Measurements from ENCODE around the gene SEC24D.

The SEC24D gene

DNA sequence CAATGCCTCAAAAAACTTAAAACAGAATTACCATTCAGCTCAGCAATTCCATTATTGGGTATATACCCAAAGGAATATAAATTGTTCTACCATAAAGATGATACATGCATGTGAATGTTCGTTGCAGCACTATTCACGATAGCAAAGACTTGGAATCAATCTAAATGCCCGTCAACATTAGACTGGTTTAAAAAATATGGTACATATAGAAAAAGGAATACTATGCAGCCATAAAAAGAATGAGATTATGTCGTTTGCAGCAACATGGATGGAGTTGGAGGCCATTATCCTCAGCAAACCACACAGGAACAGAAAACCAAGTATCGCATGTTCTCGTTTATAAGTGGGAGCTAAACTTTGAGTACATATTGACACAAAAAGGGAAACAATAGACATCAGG, 41.9 kb upstream of the SEC24D start:
- H3K4me3 ChIP-seq (ENCODE audit: low read depth, low read length), result no peak overlapping the region

DNA sequence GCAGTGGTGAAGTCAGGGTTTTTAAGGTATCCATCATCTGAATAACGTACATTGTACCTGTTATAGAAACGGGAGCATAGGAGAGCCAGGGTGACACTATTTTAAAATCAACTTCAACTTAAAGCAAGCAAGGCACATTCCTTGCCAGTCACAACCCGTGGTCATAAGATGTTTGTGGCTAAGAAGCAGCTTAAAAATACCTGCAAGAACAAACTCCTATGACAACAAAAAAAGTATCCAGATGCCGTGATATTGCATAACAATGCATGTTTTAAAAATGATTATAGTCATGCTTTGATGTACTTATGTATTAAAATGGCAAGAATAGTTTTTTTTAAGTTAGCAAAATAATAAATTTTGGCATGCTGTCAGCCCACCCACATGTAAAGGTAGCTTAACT, 36.3 kb upstream of the SEC24D start:
- no peak overlapping the region for H3K4me3 ChIP-seq (ENCODE audit: low read depth, low read length)
- TF ChIP-seq, protein P1, sequence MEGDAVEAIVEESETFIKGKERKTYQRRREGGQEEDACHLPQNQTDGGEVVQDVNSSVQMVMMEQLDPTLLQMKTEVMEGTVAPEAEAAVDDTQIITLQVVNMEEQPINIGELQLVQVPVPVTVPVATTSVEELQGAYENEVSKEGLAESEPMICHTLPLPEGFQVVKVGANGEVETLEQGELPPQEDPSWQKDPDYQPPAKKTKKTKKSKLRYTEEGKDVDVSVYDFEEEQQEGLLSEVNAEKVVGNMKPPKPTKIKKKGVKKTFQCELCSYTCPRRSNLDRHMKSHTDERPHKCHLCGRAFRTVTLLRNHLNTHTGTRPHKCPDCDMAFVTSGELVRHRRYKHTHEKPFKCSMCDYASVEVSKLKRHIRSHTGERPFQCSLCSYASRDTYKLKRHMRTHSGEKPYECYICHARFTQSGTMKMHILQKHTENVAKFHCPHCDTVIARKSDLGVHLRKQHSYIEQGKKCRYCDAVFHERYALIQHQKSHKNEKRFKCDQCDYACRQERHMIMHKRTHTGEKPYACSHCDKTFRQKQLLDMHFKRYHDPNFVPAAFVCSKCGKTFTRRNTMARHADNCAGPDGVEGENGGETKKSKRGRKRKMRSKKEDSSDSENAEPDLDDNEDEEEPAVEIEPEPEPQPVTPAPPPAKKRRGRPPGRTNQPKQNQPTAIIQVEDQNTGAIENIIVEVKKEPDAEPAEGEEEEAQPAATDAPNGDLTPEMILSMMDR (IDR thresholded peaks at IDR 0.05; ENCODE audit: borderline replicate concordance, insufficient read depth, low read depth, low read length), result no peak

More for the DNA sequence above, 41.9 kb upstream of the SEC24D start:
- TF ChIP-seq, protein P1 (IDR thresholded peaks at IDR 0.05; ENCODE audit: borderline replicate concordance, insufficient read depth, low read depth, low read length), result no peak

DNA sequence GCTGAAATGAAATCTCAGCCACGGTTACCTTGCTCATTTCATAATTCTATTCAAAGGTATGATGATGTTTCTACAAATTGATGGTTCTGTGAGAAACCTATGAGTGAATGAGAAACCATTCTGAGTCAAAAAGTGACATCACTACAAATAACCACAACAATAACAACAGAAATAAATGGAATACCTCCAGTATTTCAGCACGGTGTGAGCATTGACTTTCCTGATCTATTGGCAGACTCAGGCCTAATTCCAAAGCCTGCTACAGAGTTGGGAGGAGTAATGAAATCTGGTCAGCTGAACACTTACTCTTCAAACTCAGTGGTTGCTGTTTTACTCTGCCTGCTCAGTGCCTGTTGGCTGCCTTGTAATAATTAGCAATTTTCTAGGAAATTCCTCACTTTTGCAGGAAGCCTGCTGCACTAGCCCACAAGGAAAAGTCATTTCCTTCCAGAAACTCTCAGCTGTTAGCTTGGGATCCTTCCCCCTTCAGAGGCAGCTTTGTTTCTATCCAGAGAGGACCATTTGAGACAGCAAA, 33.9 kb upstream of the SEC24D start:
- TF ChIP-seq, protein P1 (IDR thresholded peaks at IDR 0.05; ENCODE audit: borderline replicate concordance, insufficient read depth, low read depth, low read length), result no peak
- H3K4me3 ChIP-seq (ENCODE audit: low read depth, low read length), result no peak overlapping the region

DNA sequence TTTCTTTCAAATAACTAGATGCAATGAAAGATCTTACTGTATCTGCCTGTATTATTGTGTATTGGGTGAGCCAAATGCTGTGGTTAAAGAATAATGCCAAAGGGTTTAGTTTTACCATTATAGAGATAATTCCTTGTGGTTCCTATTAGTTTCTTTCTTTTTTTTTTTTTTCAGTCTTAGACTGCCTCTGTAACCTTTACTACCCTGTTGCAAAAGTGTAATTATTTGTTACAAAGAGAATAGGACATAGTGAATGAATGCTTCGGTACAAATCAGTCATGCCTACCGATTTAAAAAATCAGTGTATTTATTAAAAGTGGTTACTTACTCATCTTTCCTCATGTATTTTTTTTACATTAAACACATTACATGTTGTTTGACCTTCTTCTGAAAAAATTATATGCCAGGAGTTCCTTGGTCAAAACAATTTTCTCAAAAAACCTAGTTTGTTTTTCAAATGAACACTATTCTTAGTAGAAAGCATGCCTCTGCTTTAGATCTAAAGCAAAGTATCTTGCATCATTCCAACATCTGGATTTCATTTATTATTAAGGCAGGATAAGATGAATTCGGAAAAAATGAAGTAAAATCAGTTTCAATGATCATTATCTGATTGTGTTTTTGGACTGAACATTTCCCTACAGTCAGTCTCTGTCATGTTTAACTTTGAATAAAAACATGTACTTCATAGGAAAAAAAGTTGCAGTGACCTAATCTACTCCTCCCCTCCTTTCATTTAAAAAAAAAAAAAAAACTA, 31.6 kb upstream of the SEC24D start:
- TF ChIP-seq, protein P1 (IDR thresholded peaks at IDR 0.05; ENCODE audit: borderline replicate concordance, insufficient read depth, low read depth, low read length), result no peak
- no peak overlapping the region for H3K4me3 ChIP-seq (ENCODE audit: low read depth, low read length)

DNA sequence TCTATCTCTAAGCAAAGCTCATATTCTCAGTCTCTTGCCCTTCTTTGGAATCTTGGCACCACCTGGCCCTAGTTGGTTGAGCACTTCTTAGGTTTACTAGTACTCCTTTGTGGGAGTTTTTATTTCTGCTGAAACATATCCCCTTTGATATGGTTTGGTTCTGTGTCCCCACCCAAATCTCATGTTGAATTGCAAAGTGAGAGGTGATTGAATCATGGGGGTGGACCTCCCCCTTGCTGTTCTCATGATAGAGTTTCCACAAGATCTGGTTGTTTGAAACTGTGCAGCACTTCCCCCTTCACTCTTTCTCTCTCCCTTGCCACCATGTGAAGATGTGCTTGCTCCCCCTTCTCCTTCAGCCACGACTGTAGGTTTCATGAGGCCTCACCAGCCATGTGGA, 30.5 kb upstream of the SEC24D start:
- H3K4me3 ChIP-seq (ENCODE audit: low read depth, low read length), result no peak overlapping the region
- TF ChIP-seq, protein P1 (IDR thresholded peaks at IDR 0.05; ENCODE audit: borderline replicate concordance, insufficient read depth, low read depth, low read length), result no peak

DNA sequence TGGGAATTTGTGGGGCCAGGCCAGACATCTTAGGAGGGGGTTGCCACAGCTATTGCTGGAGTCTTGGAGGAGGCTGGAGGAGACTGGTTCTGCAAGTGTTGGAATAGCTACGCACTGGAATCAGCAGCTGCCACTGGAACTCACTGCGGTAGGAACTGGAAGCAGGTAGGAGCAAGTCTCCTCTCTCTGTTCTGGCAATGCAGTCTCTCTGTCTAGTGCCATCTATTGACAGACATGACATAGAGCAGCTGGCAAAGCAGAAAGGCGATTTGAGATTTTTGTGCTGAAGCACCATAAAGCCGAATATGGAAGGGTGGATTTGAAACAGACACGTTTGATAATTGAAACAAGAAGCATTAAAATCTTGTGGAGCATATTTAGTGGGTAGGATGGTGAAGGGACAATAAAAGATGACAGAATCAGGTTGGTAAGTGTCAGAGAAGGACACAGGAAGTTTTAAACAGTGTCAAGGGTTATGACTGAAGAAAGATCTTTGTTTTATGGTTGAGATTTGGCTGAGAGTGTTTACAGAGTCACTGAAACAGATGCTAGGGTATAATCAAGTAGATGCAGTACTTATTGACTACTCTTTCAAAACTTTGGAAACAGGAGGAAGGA, 29.3 kb upstream of the SEC24D start:
- TF ChIP-seq, protein P1 (IDR thresholded peaks at IDR 0.05; ENCODE audit: borderline replicate concordance, insufficient read depth, low read depth, low read length), result peak; percentile 76
- no peak overlapping the region for H3K4me3 ChIP-seq (ENCODE audit: low read depth, low read length)

DNA sequence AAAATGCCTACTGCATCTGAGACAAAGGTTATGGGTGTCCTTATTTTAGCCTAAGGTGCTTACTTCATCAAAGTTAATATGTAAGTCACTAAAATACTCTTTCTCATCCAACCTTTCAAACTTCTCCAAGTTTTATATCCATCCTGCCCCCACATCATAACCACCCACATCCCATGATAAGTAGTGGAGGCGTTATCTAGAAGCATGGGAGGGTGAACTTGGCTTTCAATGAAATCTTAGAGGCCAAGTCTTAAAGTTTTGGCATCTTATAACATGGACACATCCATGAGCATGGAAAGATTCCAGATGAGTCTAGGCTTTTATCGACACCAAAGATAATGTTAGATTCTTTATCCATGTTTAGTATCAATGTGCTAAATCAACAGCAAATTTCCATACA, 22.9 kb upstream of the SEC24D start:
- TF ChIP-seq, protein P1 (IDR thresholded peaks at IDR 0.05; ENCODE audit: borderline replicate concordance, insufficient read depth, low read depth, low read length), result no peak
- no peak overlapping the region for H3K4me3 ChIP-seq (ENCODE audit: low read depth, low read length)

Measured in GM12875 (cell line).